ENCODE data around the gene KRTAP19-2. TPM values are rescaled to one million over a fixed set of nuclear protein-coding genes. Genes with fewer than 3 reads are reported as not detected.

Gene KRTAP19-2
- total and polyA plus RNA-seq, 2 donors (not counting 3 experiments of a cell fraction or from before 2014, with no cell fraction given): not detected

DNA sequence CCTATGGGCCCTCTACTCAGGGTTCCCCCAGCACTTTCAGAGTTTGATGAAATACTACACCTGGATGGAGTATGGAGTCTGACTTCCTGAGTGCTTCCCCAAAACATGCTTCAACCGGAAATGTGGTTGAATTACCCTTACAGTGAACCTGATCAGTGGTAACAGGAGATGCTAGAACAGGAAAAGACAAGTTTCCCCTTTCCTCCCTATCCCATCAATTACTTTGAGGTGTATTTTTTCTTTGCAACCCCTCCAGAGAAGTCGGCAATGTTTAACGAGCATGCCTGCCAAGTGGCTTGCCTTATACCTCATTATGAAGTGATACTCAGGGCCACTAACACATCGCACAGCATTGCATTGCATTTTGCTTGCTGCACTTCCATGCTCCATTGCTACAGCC lies 40.2 kb downstream of the KRTAP19-2 start:
- DNase-seq (ENCODE audit: low read depth, low spot score): no peak
- no peak overlapping the region for H3K9ac ChIP-seq (replicated peaks; ENCODE audit: extremely low read depth, insufficient read depth, low read length)
- dilution Hi-C loops (cut with MboI; ENCODE audit: extremely low pct_ligation_motif_present, low sequenced_read_pairs): no loop called here
- peaks cover 3% of the 10 kb centered on the region for H3K9me3 ChIP-seq (replicated peaks; ENCODE audit: control insufficient read depth, insufficient read depth, low read length)
- no peaks in the 10 kb centered on the region for H3K36me3 ChIP-seq (ENCODE audit: control insufficient read depth in 2 of 2, extremely low read depth in 1 of 2, insufficient read depth in 2 of 2, low read length in 2 of 2)
- no peak for TF ChIP-seq FOS (IDR thresholded peaks at IDR 0.05; ENCODE audit: borderline replicate concordance, insufficient read depth, low read length)
- TF ChIP-seq POLR2AphosphoS5 (IDR thresholded peaks at IDR 0.05; ENCODE audit: insufficient read depth, low read depth, low read length): no peak
- TF ChIP-seq MYC (IDR thresholded peaks at IDR 0.05; ENCODE audit: low read depth, low read length): no peak
- no peak for TF ChIP-seq EZH2 (IDR thresholded peaks at IDR 0.05; ENCODE audit: borderline replicate concordance, low read depth, low read length, severe bottlenecking)
- TF ChIP-seq, protein P1, sequence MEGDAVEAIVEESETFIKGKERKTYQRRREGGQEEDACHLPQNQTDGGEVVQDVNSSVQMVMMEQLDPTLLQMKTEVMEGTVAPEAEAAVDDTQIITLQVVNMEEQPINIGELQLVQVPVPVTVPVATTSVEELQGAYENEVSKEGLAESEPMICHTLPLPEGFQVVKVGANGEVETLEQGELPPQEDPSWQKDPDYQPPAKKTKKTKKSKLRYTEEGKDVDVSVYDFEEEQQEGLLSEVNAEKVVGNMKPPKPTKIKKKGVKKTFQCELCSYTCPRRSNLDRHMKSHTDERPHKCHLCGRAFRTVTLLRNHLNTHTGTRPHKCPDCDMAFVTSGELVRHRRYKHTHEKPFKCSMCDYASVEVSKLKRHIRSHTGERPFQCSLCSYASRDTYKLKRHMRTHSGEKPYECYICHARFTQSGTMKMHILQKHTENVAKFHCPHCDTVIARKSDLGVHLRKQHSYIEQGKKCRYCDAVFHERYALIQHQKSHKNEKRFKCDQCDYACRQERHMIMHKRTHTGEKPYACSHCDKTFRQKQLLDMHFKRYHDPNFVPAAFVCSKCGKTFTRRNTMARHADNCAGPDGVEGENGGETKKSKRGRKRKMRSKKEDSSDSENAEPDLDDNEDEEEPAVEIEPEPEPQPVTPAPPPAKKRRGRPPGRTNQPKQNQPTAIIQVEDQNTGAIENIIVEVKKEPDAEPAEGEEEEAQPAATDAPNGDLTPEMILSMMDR (IDR thresholded peaks at IDR 0.05; ENCODE audit: extremely low read depth in 1 of 2, insufficient read depth in 1 of 2, low read depth in 1 of 2, low read length in 2 of 2): no peak
- no peak for TF ChIP-seq GATA2 (IDR thresholded peaks at IDR 0.05; ENCODE audit: insufficient read depth, insufficient read length, low read depth, low read length)
- no peak for TF ChIP-seq JUN (IDR thresholded peaks at IDR 0.05; ENCODE audit: borderline replicate concordance, insufficient read depth, insufficient read length, low read depth)
- no peak for TF ChIP-seq POLR2A (IDR thresholded peaks at IDR 0.05; ENCODE audit: low read depth, low read length)
- TF ChIP-seq, protein P2, sequence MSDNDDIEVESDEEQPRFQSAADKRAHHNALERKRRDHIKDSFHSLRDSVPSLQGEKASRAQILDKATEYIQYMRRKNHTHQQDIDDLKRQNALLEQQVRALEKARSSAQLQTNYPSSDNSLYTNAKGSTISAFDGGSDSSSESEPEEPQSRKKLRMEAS (IDR thresholded peaks at IDR 0.05; ENCODE audit: insufficient read depth, insufficient read length): no peak
- no peaks in the 10 kb centered on the region for H4K20me1 ChIP-seq (replicated peaks; ENCODE audit: control insufficient read depth, extremely low read depth, insufficient read depth, low read length)
- no peaks in the 10 kb centered on the region for H3K27me3 ChIP-seq (ENCODE audit: control insufficient read depth in 2 of 2, insufficient read depth in 2 of 2, low read length in 2 of 2)
- no peak overlapping the region for H3K27ac ChIP-seq (ENCODE audit: insufficient read depth, low read depth, low read length)
- no peak overlapping the region for H3K4me3 ChIP-seq (replicated peaks in 1 of 3; ENCODE audit: insufficient read depth in 1 of 3, low read depth in 1 of 3, low read length in 3 of 3)
- no peak overlapping the region for H2AFZ ChIP-seq (ENCODE audit: low read depth, low read length)
- BruUV-seq (replicated peaks): no TSS peak
- H3K79me2 ChIP-seq (ENCODE audit: control insufficient read depth, insufficient read depth, low read length): no peaks in the 10 kb centered on the region
- no peaks in the 10 kb centered on the region for H3K9me1 ChIP-seq (replicated peaks; ENCODE audit: control insufficient read depth, extremely low read depth, insufficient read depth, low read length)
- no peak for FAIRE-seq
- H3K4me2 ChIP-seq (ENCODE audit: insufficient read depth, low read length): no peak overlapping the region
- ChIA-PET POLR2A (no interaction called here), CTCF (no interaction called here)
- H3K4me1 ChIP-seq (ENCODE audit: control insufficient read depth, extremely low read depth, insufficient read depth, low read length): no peaks in the 10 kb centered on the region
- intact Hi-C loops (cut with micrococcal nuclease): no loop called here
